Keratinocyte (primary cell): ENCODE measurements around the gene SORL1. TPM values are rescaled to one million over a fixed set of nuclear protein-coding genes. Genes with fewer than 3 reads are reported as not detected.

Experiments
- DNase-seq: peaks from one replicate; pipeline ENCODE4 v3.0.0-alpha.2; 2011; ENCODE audit warnings: low read depth, missing footprints, low spot score
- FAIRE-seq: peaks from 2 replicates; lab custom pipeline; 2011; peaks lifted over from hg19 to GRCh38; lab: Jason Lieb, UNC
- H2AFZ ChIP-seq: 2 replicates; pipeline ENCODE4 v1.6.0; 2012; ENCODE audit warnings: low read length, control low read depth, inconsistent platforms; ENCODE audit not compliant: control insufficient read depth
- H3K27ac ChIP-seq: 2 replicates; pipeline ENCODE4 v1.5.1; 2011; ENCODE audit warnings: low read length; ENCODE audit not compliant: control insufficient read depth, insufficient read depth
- H3K27me3 ChIP-seq: 3 replicates; pipeline ENCODE4 v1.6.0; 2011; ENCODE audit warnings: low read length; ENCODE audit not compliant: control insufficient read depth, insufficient read depth; ENCODE audit errors: extremely low read depth
- H3K36me3 ChIP-seq, 2 experiments: 2 replicates in 1 of 2; 3 replicates in 1 of 2; pipeline ENCODE4 v1.5.1; 2011; ENCODE audit warnings: low read length in 2 of 2, mild to moderate bottlenecking in 1 of 2; ENCODE audit not compliant: control insufficient read depth in 2 of 2, insufficient read depth in 2 of 2; ENCODE audit errors: extremely low read depth in 1 of 2
- H3K4me1 ChIP-seq: 3 replicates; pipeline ENCODE4 v1.5.1; 2011; ENCODE audit warnings: low read length; ENCODE audit not compliant: control insufficient read depth, insufficient read depth; ENCODE audit errors: extremely low read depth
- H3K4me2 ChIP-seq: 3 replicates; pipeline ENCODE4 v1.6.0; 2011; ENCODE audit warnings: low read depth, low read length; ENCODE audit not compliant: control insufficient read depth, insufficient read depth; ENCODE audit errors: extremely low read depth
- H3K4me3 ChIP-seq, 3 experiments: fragments of 200-600 bp in 1 of 3; sonication (generic) in 1 of 3; 2 replicates in 2 of 3; 3 replicates in 1 of 3; pipeline ENCODE4 v1.5.1; 2011 to 2016; ENCODE audit warnings: low read length in 3 of 3, mild to moderate bottlenecking in 3 of 3, control low read depth in 2 of 3, inconsistent platforms in 1 of 3, low read depth in 1 of 3, mixed read lengths in 1 of 3, mixed run types in 1 of 3, moderate library complexity in 1 of 3; ENCODE audit not compliant: control insufficient read depth in 2 of 3, insufficient read depth in 2 of 3; ENCODE audit errors: extremely low read depth in 1 of 3
- H3K79me2 ChIP-seq: 2 replicates; pipeline ENCODE4 v1.6.0; 2012; ENCODE audit warnings: low read length; ENCODE audit not compliant: control insufficient read depth, insufficient read depth
- H3K9ac ChIP-seq: 3 replicates; pipeline ENCODE4 v1.6.0; 2011; ENCODE audit warnings: low read length; ENCODE audit not compliant: control insufficient read depth, insufficient read depth; ENCODE audit errors: extremely low read depth
- H3K9me1 ChIP-seq: 3 replicates; pipeline ENCODE4 v1.6.0; 2011; ENCODE audit warnings: low read length; ENCODE audit not compliant: control insufficient read depth, insufficient read depth; ENCODE audit errors: extremely low read depth
- H3K9me3 ChIP-seq: 2 replicates; pipeline ENCODE4 v1.5.1; 2012; ENCODE audit warnings: low read depth, low read length; ENCODE audit not compliant: control insufficient read depth
- H4K20me1 ChIP-seq: 3 replicates; pipeline ENCODE4 v1.6.0; 2011; ENCODE audit warnings: low read length; ENCODE audit not compliant: control insufficient read depth, insufficient read depth; ENCODE audit errors: extremely low read depth
- CTCF ChIP-seq, 3 experiments: IDR thresholded peaks in 1 of 3; conservative IDR thresholded peaks in 1 of 3; optimal IDR thresholded peaks in 1 of 3; 2 replicates in 2 of 3; 3 replicates in 1 of 3; pipeline versions ENCODE3 to v1.5.1; 2011; ENCODE audit warnings: low read length in 3 of 3, mild to moderate bottlenecking in 3 of 3, moderate library complexity in 2 of 3, control low read depth in 1 of 3, inconsistent platforms in 1 of 3; ENCODE audit not compliant: insufficient read depth in 2 of 3; ENCODE audit errors: extremely low read depth in 1 of 3
- EZH2 ChIP-seq: IDR thresholded peaks from one replicate; pipeline ENCODE4 v1.6.1; 2012; ENCODE audit warnings: inconsistent platforms, mild to moderate bottlenecking, low read length, moderate library complexity
- dilution Hi-C: fragments of 300-500 bp; cut with MboI; formaldehyde crosslinking; loops from one replicate; pipeline ENCODE4 v1.7.0; 2020; ENCODE audit warnings: low sequenced_read_pairs; ENCODE audit not compliant: extremely low pct_ligation_motif_present
- polyA plus RNA-seq, 5 experiments: library from polyadenylated mRNA; depleted of rRNA in 3 of 5; stranded (reverse) in 3 of 5; stranded (forward) in 1 of 5; unstranded in 1 of 5; fragments of >200 nt; gene quantifications; 1 replicate in 1 of 5; 2 replicates in 3 of 5; 3 replicates in 1 of 5; pipeline versions ENCODE4 v1.2.1 to v1.2.3, GENCODE V29; 2011 to 2012; ENCODE audit warnings: missing spikeins in 2 of 5, low read depth in 1 of 5, low replicate concordance in 1 of 5

Gene SORL1
- polyA plus RNA-seq, 1 donor (not counting 4 experiments of a cell fraction or from before 2014, with no cell fraction given) = 38.9 TPM

GRCh38 chr11:121671283-121672168 lies 219.4 kb downstream of the SORL1 start:
- H3K27ac ChIP-seq = no peak overlapping the region
- H3K27me3 ChIP-seq = no peaks in the 10 kb centered on the region
- no peaks in the 10 kb centered on the region for H3K79me2 ChIP-seq
- no peaks in the 10 kb centered on the region for H4K20me1 ChIP-seq
- dilution Hi-C loops = no loop called here
- DNase-seq (no peak), FAIRE-seq (no peak)
- no peak for TF ChIP-seq EZH2
- no peak for TF ChIP-seq CTCF (optimal IDR thresholded peaks at IDR 0.05 in 1 of 3, IDR thresholded peaks at IDR 0.05 in 1 of 3, conservative IDR thresholded peaks at IDR 0.05 in 1 of 3; ENCODE audit: extremely low read depth in 1 of 3, insufficient read depth in 2 of 3, low read length in 3 of 3)
- H3K4me3 ChIP-seq = no peak overlapping the region
- no peaks in the 10 kb centered on the region for H3K36me3 ChIP-seq
- no peak overlapping the region for H3K4me2 ChIP-seq
- H3K4me1 ChIP-seq = no peaks in the 10 kb centered on the region
- no peaks in the 10 kb centered on the region for H3K9me1 ChIP-seq
- no peak overlapping the region for H2AFZ ChIP-seq
- no peak overlapping the region for H3K9ac ChIP-seq
- H3K9me3 ChIP-seq = no peaks in the 10 kb centered on the region

GRCh38 chr11:121672630-121673487 lies 220.7 kb downstream of the SORL1 start:
- Histone ChIP-seq H3K36me3 (no peaks in the 10 kb centered on the region), H3K4me1 (no peaks in the 10 kb centered on the region), H3K9me1 (no peaks in the 10 kb centered on the region), H4K20me1 (no peaks in the 10 kb centered on the region), H3K27me3 (no peaks in the 10 kb centered on the region), H3K9me3 (no peaks in the 10 kb centered on the region), H3K4me2 (no peak overlapping the region), H3K79me2 (no peaks in the 10 kb centered on the region), H2AFZ (no peak overlapping the region), H3K4me3 (no peak overlapping the region), H3K9ac (no peak overlapping the region), H3K27ac (no peak overlapping the region)
- FAIRE-seq = no peak
- no peak for DNase-seq
- dilution Hi-C loops = no loop called here
- no peak for TF ChIP-seq EZH2
- TF ChIP-seq CTCF (optimal IDR thresholded peaks at IDR 0.05 in 1 of 3, IDR thresholded peaks at IDR 0.05 in 1 of 3, conservative IDR thresholded peaks at IDR 0.05 in 1 of 3; ENCODE audit: extremely low read depth in 1 of 3, insufficient read depth in 2 of 3, low read length in 3 of 3) = no peak
